Endothelial cell of umbilical vein (primary cell): ENCODE data around the gene BCL11B. TPM values are rescaled to one million over a fixed set of nuclear protein-coding genes. Genes with fewer than 3 reads are reported as not detected.

Source experiments
- BruUV-seq: library from RNA; stranded (reverse); fragments of 400-500 nt; replicated peaks from 2 replicates; lab custom pipeline; 2021; lab: Mats Ljungman, UMichigan
- CTCF ChIA-PET: fragments of 300-600, 350-600 bp; sonication (Branson Sonifier 250); formaldehyde crosslinking; loops from one replicate; lab custom pipeline; 2021; ENCODE audit warnings: antibody characterized with exemption, inconsistent platforms; lab: Charles Lee
- POLR2A ChIA-PET: fragments of 300-600, 350-600 bp; sonication (Branson Sonifier 250); formaldehyde crosslinking; loops from one replicate; lab custom pipeline; 2021; ENCODE audit warnings: antibody characterized with exemption, inconsistent platforms; lab: Charles Lee
- DNase-seq: peaks from one replicate; pipeline ENCODE4 v3.0.0-alpha.2; 2011; ENCODE audit warnings: low read depth, low spot score
- FAIRE-seq: peaks from 2 replicates; lab custom pipeline; 2011; peaks lifted over from hg19 to GRCh38; lab: Jason Lieb, UNC
- H2AFZ ChIP-seq: 2 replicates; pipeline ENCODE4 v1.6.0; 2012; ENCODE audit warnings: low read depth, low read length, control low read depth, inconsistent platforms
- H3K27ac ChIP-seq: 2 replicates; pipeline ENCODE4 v1.5.1; 2011; ENCODE audit warnings: low read depth, mild to moderate bottlenecking, control low read depth, low read length, moderate library complexity; ENCODE audit not compliant: insufficient read depth
- H3K27me3 ChIP-seq, 2 experiments: 2 replicates each; pipeline versions ENCODE4 v1.6.0 to v1.6.1; 2011; ENCODE audit warnings: low read length in 2 of 2, mixed read lengths in 1 of 2; ENCODE audit not compliant: control insufficient read depth in 2 of 2, insufficient read depth in 2 of 2
- H3K36me3 ChIP-seq, 2 experiments: 2 replicates in 1 of 2; 3 replicates in 1 of 2; pipeline ENCODE4 v1.5.1; 2011; ENCODE audit warnings: low read length in 2 of 2, mild to moderate bottlenecking in 1 of 2, moderate library complexity in 1 of 2; ENCODE audit not compliant: control insufficient read depth in 2 of 2, insufficient read depth in 2 of 2; ENCODE audit errors: extremely low read depth in 1 of 2
- H3K4me1 ChIP-seq: 3 replicates; pipeline ENCODE4 v1.5.1; 2011; ENCODE audit warnings: mild to moderate bottlenecking, low read length; ENCODE audit not compliant: control insufficient read depth, insufficient read depth; ENCODE audit errors: extremely low read depth
- H3K4me2 ChIP-seq: 2 replicates; pipeline ENCODE4 v1.6.1; 2011; ENCODE audit warnings: low read length, control low read depth, mixed read lengths; ENCODE audit not compliant: insufficient read depth
- H3K4me3 ChIP-seq, 3 experiments: fragments of 200-600 bp in 1 of 3; sonication (generic), shearing (Covaris generic) in 1 of 3; replicated peaks in 1 of 3; 2 replicates each; pipeline ENCODE4 v1.5.1; 2011 to 2016; ENCODE audit warnings: control low read depth in 3 of 3, low read length in 3 of 3, mild to moderate bottlenecking in 2 of 3, inconsistent platforms in 1 of 3, low read depth in 1 of 3, moderate library complexity in 1 of 3; ENCODE audit not compliant: insufficient read depth in 1 of 3
- H3K79me2 ChIP-seq: 2 replicates; pipeline ENCODE4 v1.6.0; 2012; ENCODE audit warnings: low read length, inconsistent platforms; ENCODE audit not compliant: control insufficient read depth, insufficient read depth
- H3K9ac ChIP-seq: replicated peaks from 2 replicates; pipeline ENCODE3; 2011; ENCODE audit warnings: low read length, control low read depth; ENCODE audit not compliant: insufficient read depth; ENCODE audit errors: extremely low read depth
- H3K9me1 ChIP-seq: replicated peaks from 3 replicates; pipeline ENCODE4 v1.6.0; 2011; ENCODE audit warnings: mild to moderate bottlenecking, low read length; ENCODE audit not compliant: control insufficient read depth, insufficient read depth; ENCODE audit errors: extremely low read depth
- H3K9me3 ChIP-seq: replicated peaks from 2 replicates; pipeline ENCODE4 v1.5.1; 2012; ENCODE audit warnings: low read length, inconsistent platforms; ENCODE audit not compliant: control insufficient read depth, insufficient read depth
- H4K20me1 ChIP-seq: replicated peaks from 2 replicates; pipeline ENCODE3; 2011; ENCODE audit warnings: mild to moderate bottlenecking, low read length; ENCODE audit not compliant: control insufficient read depth, insufficient read depth; ENCODE audit errors: extremely low read depth
- EZH2 ChIP-seq: IDR thresholded peaks from 2 replicates; pipeline ENCODE4 v1.6.1; 2012; ENCODE audit warnings: borderline replicate concordance, low read depth, mild to moderate bottlenecking, moderate library complexity, low read length, inconsistent platforms; ENCODE audit not compliant: severe bottlenecking
- FOS ChIP-seq: IDR thresholded peaks from 2 replicates; pipeline ENCODE4 v1.6.1; 2011; ENCODE audit warnings: mild to moderate bottlenecking, low read length, moderate library complexity, borderline replicate concordance; ENCODE audit not compliant: insufficient read depth
- GATA2 ChIP-seq: IDR thresholded peaks from 2 replicates; pipeline ENCODE4 v1.7.0; 2011; ENCODE audit warnings: low read depth, mild to moderate bottlenecking, moderate library complexity, mixed read lengths, low read length; ENCODE audit not compliant: insufficient read length, insufficient read depth
- JUN ChIP-seq: IDR thresholded peaks from 2 replicates; pipeline ENCODE4 v1.6.1; 2011; ENCODE audit warnings: borderline replicate concordance, low read depth; ENCODE audit not compliant: insufficient read length, insufficient read depth
- MYC ChIP-seq: IDR thresholded peaks from one replicate; pipeline ENCODE4 v1.6.1; 2011; ENCODE audit warnings: mild to moderate bottlenecking, low read depth, low read length
- POLR2A ChIP-seq: IDR thresholded peaks from 2 replicates; pipeline ENCODE4 v1.6.1; 2012; ENCODE audit warnings: low read depth, mild to moderate bottlenecking, control low read depth, low read length
- POLR2AphosphoS5 ChIP-seq: IDR thresholded peaks from 2 replicates; pipeline ENCODE4 v1.6.1; 2012; ENCODE audit warnings: low read depth, mild to moderate bottlenecking, control low read depth, low read length, moderate library complexity; ENCODE audit not compliant: insufficient read depth
- dilution Hi-C: fragments of 300-500 bp; cut with MboI; formaldehyde crosslinking; loops from one replicate; pipeline ENCODE4 v1.15.0; 2019; ENCODE audit warnings: low sequenced_read_pairs; ENCODE audit not compliant: extremely low pct_ligation_motif_present
- intact Hi-C: fragments of 100-400 bp; cut with micrococcal nuclease; formaldehyde crosslinking; loops from one replicate; pipeline ENCODE4 v1.10.0; 2022
- polyA plus RNA-seq, 4 experiments: library from polyadenylated mRNA; depleted of rRNA in 3 of 4; stranded (reverse) in 3 of 4; unstranded in 1 of 4; fragments of >200 nt; gene quantifications; 2 replicates each; pipeline versions ENCODE4 v1.2.1 to v1.2.3, GENCODE V29; 2011 to 2012; ENCODE audit warnings: missing spikeins in 1 of 4
- total RNA-seq: library from RNA; stranded (reverse); gene quantifications from 2 replicates; pipeline ENCODE4 v1.2.3, GENCODE V29; 2021
- TF ChIP-seq, protein P1 (sequence below): IDR thresholded peaks from 2 replicates; pipeline ENCODE4 v1.6.1; 2011; ENCODE audit not compliant: insufficient read depth, insufficient read length
- TF ChIP-seq, protein P2 (sequence below), 2 donors: IDR thresholded peaks; 1 replicate in 1 of 2; 2 replicates in 1 of 2; pipeline ENCODE4 v1.5.1; 2011; ENCODE audit warnings: low read length in 2 of 2, mild to moderate bottlenecking in 2 of 2, moderate library complexity in 2 of 2, control low read depth in 1 of 2, inconsistent platforms in 1 of 2, low read depth in 1 of 2; ENCODE audit not compliant: insufficient read depth in 1 of 2; ENCODE audit errors: extremely low read depth in 1 of 2

The BCL11B gene
- total and polyA plus RNA-seq, 2 donors (not counting 3 experiments of a cell fraction or from before 2014, with no cell fraction given) = 0.03 to 0.07 TPM

DNA sequence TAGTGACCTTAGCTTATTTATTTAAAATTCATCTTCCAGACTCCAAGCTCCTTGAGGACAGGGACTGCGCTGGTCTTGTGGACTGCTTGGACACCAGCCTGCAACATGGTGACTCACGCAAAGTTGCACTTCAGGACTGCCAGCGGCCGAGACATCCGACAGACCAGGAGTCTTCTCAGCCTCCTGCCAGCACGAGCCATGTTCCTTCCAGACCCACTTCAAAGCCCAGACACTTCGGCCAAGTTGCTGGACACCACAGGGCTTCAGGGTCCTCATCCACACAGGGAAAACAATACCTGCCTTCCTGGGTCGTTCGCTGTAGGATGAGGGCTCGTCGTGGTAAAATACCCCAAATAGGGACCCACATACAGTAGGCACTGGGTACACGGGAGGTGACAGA lies 88.7 kb downstream of the BCL11B start:
- CTCF ChIA-PET = no interaction called here
- Histone ChIP-seq H3K27ac (no peak overlapping the region), H2AFZ (no peak overlapping the region), H3K9me3 (peaks cover 2% of the 10 kb centered on the region), H3K4me2 (no peak overlapping the region), H3K9ac (no peak overlapping the region), H3K4me1 (no peaks in the 10 kb centered on the region), H3K79me2 (no peaks in the 10 kb centered on the region), H4K20me1 (no peaks in the 10 kb centered on the region), H3K4me3 (no peak overlapping the region), H3K27me3 (no peaks in the 10 kb centered on the region), H3K36me3 (no peaks in the 10 kb centered on the region), H3K9me1 (no peaks in the 10 kb centered on the region)
- POLR2A ChIA-PET = no interaction called here
- TF ChIP-seq, protein P1, sequence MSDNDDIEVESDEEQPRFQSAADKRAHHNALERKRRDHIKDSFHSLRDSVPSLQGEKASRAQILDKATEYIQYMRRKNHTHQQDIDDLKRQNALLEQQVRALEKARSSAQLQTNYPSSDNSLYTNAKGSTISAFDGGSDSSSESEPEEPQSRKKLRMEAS = no peak
- TF ChIP-seq MYC (no peak), POLR2A (no peak), GATA2 (no peak), POLR2AphosphoS5 (no peak), FOS (no peak), JUN (no peak), EZH2 (no peak)
- TF ChIP-seq, protein P2, sequence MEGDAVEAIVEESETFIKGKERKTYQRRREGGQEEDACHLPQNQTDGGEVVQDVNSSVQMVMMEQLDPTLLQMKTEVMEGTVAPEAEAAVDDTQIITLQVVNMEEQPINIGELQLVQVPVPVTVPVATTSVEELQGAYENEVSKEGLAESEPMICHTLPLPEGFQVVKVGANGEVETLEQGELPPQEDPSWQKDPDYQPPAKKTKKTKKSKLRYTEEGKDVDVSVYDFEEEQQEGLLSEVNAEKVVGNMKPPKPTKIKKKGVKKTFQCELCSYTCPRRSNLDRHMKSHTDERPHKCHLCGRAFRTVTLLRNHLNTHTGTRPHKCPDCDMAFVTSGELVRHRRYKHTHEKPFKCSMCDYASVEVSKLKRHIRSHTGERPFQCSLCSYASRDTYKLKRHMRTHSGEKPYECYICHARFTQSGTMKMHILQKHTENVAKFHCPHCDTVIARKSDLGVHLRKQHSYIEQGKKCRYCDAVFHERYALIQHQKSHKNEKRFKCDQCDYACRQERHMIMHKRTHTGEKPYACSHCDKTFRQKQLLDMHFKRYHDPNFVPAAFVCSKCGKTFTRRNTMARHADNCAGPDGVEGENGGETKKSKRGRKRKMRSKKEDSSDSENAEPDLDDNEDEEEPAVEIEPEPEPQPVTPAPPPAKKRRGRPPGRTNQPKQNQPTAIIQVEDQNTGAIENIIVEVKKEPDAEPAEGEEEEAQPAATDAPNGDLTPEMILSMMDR (IDR thresholded peaks at IDR 0.05; ENCODE audit: extremely low read depth in 1 of 2, insufficient read depth in 1 of 2, low read depth in 1 of 2, low read length in 2 of 2) = no peak
- BruUV-seq = no TSS peak
- intact Hi-C loops (no loop called here), dilution Hi-C loops (no loop called here)
- FAIRE-seq = no peak
- no peak for DNase-seq
